HepG2 (cell line): ENCODE data around the gene CARD9. TPM values are rescaled to one million over a fixed set of nuclear protein-coding genes. Genes with fewer than 3 reads are reported as not detected.

Experiments
- DNMT3B ChIP-seq: conservative IDR thresholded peaks from 2 replicates; pipeline ENCODE4 v1.6.1; 2016; ENCODE audit warnings: missing biosample characterization, control low read depth
- MTA1 ChIP-seq: sonication (generic); formaldehyde crosslinking; IDR thresholded peaks from 2 replicates; pipeline ENCODE4 v1.4.0; 2020; ENCODE audit warnings: missing genetic modification reagents, mild to moderate bottlenecking, borderline replicate concordance
- RFX1 ChIP-seq: fragments of 450-650 bp; IDR thresholded peaks from 2 replicates; pipeline ENCODE4 v1.6.1; 2017
- TAF1 ChIP-seq: sonication (generic); formaldehyde crosslinking; IDR thresholded peaks from 2 replicates; pipeline ENCODE4 v1.4.0; 2020; ENCODE audit warnings: missing genetic modification reagents
- ZNF136 ChIP-seq: sonication (generic); formaldehyde crosslinking; IDR thresholded peaks from 2 replicates; pipeline ENCODE4 v1.8.1; 2022; ENCODE audit warnings: low read depth, mild to moderate bottlenecking, moderate library complexity, missing genetic modification reagents
- ZNF224 ChIP-seq: sonication (generic); formaldehyde crosslinking; IDR thresholded peaks from 2 replicates; pipeline ENCODE4 v1.5.0; 2020; ENCODE audit warnings: mild to moderate bottlenecking, missing genetic modification reagents
- ZNF317 ChIP-seq: sonication (generic); formaldehyde crosslinking; IDR thresholded peaks from 2 replicates; pipeline ENCODE4 v1.5.0; 2020; ENCODE audit warnings: mild to moderate bottlenecking, missing genetic modification reagents
- ZNF558 ChIP-seq: sonication (generic); formaldehyde crosslinking; IDR thresholded peaks from 2 replicates; pipeline ENCODE4 v1.9.0; 2022; ENCODE audit warnings: mild to moderate bottlenecking, missing genetic modification reagents, borderline replicate concordance
- ZNF569 ChIP-seq: sonication (generic); formaldehyde crosslinking; IDR thresholded peaks from 2 replicates; pipeline ENCODE4 v1.5.0; 2020; ENCODE audit warnings: mild to moderate bottlenecking, missing genetic modification reagents, moderate library complexity, borderline replicate concordance
- polyA plus RNA-seq, 8 experiments: library from polyadenylated mRNA; depleted of rRNA in 3 of 8; stranded (reverse) in 7 of 8; unstranded in 1 of 8; fragments of >200 nt; fragmentation: Illumina TruSeq in 4 of 8; extraction: Trizol in 4 of 8; gene quantifications; 2 replicates each; pipeline versions ENCODE4 v1.2.1 to v1.2.3, GENCODE V29; 2011 to 2016; ENCODE audit warnings: low read depth in 4 of 8, missing spikeins in 1 of 8, mixed read lengths in 1 of 8; ENCODE audit not compliant: insufficient read depth in 1 of 8
- total RNA-seq, 5 experiments: library from RNA; depleted of rRNA; stranded (reverse); fragments of >200 nt; fragmentation: Illumina TruSeq; extraction: Trizol; gene quantifications; 2 replicates each; pipeline ENCODE4 v1.2.3, GENCODE V29; 2016; ENCODE audit warnings: low read depth in 1 of 5
- TF ChIP-seq, protein P1 (sequence below): sonication (generic); formaldehyde crosslinking; IDR thresholded peaks from 2 replicates; pipeline ENCODE4 v1.4.0; 2020; ENCODE audit warnings: mild to moderate bottlenecking, missing genetic modification reagents
- TF ChIP-seq, protein P2 (sequence below): sonication (generic); formaldehyde crosslinking; IDR thresholded peaks from 2 replicates; pipeline ENCODE4 v1.4.0; 2020; ENCODE audit warnings: mild to moderate bottlenecking, missing genetic modification reagents
- TF ChIP-seq, protein P3 (sequence below): sonication (generic); formaldehyde crosslinking; IDR thresholded peaks from 2 replicates; pipeline ENCODE4 v1.5.1; 2020; ENCODE audit warnings: mild to moderate bottlenecking, missing genetic modification reagents, borderline replicate concordance
- TF ChIP-seq, protein P4 (sequence below): sonication (generic); formaldehyde crosslinking; IDR thresholded peaks from 2 replicates; pipeline ENCODE4 v1.5.0; 2020; ENCODE audit warnings: mild to moderate bottlenecking, low read depth, missing genetic modification reagents, borderline replicate concordance
- TF ChIP-seq, protein P5 (sequence below): sonication (generic); formaldehyde crosslinking; IDR thresholded peaks from 2 replicates; pipeline ENCODE4 v1.4.0; 2020; ENCODE audit warnings: missing genetic modification reagents

CARD9 gene
- total and polyA plus RNA-seq, 2 of the 13 experiments (the other 11 are each of a cell fraction or from before 2014, with no cell fraction given), result 3.3 to 7.4 TPM

DNA sequence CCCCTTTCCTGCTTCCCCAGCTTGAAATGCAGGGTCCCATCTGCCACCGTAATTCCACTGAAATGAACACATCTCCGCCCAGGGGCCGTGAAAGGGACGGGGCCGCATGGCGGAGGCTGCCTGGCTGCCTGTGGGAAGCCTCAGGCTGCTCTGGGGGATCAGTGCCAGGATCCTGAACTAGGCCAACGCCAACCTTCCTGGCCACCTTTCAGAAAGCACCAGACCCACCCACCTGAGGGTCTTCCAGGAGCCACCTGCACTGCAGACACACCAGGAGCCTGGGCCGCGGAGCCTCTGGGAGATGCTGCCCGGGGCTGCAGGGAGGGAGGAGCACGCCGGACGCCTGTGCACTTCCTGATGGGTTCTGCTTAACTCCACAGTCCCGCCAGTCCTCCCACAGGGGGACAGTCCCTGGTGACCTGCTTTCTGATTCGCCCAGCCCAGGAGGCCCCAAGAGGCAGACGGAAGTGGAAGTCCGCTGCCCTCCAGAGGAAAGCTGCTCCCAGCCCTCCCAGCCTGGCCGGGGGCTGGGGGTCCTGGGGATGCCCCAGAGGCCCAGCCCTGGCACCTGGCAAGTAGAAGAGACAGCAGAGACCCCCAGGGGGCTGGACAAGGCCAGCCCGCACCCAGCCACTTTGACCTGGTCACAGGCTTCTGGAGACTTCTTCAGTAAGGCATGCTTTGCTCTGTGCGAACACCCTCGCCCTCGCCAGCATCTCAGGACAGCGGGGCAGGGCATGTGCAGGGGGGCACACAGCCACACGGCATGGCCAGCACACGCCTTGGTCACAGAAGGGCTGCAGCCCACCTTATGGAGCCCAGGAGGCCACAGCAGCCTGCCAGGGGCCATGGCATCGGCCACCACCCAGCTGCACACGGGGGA is at the start of gene CARD9 (continued):
- TF ChIP-seq, protein P1, sequence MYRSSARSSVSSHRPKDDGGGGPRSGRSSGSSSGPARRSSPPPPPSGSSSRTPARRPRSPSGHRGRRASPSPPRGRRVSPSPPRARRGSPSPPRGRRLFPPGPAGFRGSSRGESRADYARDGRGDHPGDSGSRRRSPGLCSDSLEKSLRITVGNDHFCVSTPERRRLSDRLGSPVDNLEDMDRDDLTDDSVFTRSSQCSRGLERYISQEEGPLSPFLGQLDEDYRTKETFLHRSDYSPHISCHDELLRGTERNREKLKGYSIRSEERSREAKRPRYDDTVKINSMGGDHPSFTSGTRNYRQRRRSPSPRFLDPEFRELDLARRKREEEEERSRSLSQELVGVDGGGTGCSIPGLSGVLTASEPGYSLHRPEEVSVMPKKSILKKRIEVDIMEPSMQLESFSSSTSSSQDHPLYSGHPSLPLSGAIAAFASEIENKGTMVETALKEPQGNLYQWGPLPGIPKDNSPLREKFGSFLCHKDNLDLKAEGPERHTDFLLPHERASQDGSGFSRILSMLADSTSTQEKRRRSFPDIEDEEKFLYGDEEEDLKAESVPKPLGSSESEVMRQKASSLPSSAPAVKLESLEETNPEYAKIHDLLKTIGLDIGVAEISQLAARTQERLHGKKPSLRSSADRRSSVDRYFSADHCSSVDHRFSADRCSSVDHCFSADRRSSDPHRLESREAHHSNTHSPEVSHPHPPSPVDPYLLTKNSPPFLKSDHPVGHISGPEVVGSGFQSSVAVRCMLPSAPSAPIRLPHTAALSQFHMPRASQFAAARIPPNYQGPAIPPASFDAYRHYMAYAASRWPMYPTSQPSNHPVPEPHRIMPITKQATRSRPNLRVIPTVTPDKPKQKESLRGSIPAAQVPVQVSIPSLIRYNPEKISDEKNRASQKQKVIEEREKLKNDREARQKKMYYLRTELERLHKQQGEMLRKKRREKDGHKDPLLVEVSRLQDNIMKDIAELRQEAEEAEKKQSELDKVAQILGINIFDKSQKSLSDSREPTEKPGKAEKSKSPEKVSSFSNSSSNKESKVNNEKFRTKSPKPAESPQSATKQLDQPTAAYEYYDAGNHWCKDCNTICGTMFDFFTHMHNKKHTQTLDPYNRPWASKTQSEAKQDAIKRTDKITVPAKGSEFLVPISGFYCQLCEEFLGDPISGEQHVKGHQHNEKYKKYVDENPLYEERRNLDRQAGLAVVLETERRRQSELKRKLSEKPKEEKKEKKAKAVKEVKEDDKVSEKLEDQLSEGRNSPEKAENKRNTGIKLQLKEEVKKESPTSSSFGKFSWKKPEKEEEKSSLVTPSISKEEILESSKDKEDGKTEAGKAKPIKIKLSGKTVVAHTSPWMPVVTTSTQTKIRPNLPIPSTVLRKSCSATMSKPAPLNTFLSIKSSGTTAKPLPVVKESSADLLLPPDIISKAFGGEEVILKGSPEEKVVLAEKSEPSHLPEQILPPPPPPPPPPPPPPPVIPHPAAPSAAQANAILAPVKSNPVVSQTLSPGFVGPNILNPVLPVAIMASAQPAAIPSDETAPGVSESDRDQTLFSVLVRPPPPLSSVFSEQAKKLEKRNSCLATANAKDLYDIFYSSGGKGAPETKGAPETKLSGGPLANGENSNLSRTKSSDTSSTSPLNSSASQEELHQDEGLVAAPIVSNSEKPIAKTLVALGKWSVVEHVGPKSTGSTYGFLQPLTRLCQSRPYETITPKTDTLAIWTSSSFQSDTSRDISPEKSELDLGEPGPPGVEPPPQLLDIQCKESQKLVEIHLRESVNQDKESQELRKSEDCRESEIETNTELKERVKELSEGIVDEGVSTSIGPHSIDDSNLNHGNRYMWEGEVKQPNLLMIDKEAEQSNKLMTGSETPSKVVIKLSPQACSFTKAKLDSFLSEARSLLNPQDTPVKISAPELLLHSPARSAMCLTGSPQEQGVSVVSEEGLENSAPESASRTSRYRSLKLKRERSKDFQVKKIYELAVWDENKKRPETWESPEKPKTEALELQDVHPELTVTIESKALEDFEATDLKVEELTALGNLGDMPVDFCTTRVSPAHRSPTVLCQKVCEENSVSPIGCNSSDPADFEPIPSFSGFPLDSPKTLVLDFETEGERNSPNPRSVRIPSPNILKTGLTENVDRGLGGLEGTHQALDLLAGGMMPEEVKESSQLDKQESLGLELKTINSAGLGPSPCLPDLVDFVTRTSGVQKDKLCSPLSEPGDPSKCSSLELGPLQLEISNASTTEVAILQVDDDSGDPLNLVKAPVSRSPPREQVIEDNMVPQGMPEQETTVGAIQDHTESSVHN, result no peak
- TF ChIP-seq, protein P2, sequence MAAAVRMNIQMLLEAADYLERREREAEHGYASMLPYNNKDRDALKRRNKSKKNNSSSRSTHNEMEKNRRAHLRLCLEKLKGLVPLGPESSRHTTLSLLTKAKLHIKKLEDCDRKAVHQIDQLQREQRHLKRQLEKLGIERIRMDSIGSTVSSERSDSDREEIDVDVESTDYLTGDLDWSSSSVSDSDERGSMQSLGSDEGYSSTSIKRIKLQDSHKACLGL (CRISPR knock-in tag), result peak; percentile 12; the same call in 1 of the 2 replicates
- TF ChIP-seq ZNF558 (CRISPR knock-in tag), result no peak
- peak; percentile 11; the same call in 1 of the 2 replicates for TF ChIP-seq MTA1 (CRISPR knock-in tag)
- TF ChIP-seq ZNF136 (CRISPR knock-in tag), result no peak
- TF ChIP-seq ZNF569 (CRISPR knock-in tag), result no peak
- TF ChIP-seq ZNF317, result no peak
- no peak for TF ChIP-seq RFX1
- TF ChIP-seq, protein P3, sequence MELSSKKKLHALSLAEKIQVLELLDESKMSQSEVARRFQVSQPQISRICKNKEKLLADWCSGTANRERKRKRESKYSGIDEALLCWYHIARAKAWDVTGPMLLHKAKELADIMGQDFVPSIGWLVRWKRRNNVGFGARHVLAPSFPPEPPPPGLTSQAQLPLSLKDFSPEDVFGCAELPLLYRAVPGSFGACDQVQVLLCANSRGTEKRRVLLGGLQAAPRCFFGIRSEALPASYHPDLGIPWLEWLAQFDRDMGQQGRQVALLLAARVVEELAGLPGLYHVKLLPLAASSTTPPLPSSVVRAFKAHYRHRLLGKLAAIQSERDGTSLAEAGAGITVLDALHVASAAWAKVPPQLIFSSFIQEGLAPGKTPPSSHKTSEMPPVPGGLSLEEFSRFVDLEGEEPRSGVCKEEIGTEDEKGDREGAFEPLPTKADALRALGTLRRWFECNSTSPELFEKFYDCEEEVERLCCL (CRISPR knock-in tag), result no peak
- TF ChIP-seq, protein P4, sequence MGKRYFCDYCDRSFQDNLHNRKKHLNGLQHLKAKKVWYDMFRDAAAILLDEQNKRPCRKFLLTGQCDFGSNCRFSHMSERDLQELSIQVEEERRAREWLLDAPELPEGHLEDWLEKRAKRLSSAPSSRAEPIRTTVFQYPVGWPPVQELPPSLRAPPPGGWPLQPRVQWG (CRISPR knock-in tag), result no peak
- TF ChIP-seq TAF1 (CRISPR knock-in tag), result peak; percentile 63; the same call in 1 of the 2 replicates
- TF ChIP-seq ZNF224 (CRISPR knock-in tag), result no peak
- TF ChIP-seq, protein P5, sequence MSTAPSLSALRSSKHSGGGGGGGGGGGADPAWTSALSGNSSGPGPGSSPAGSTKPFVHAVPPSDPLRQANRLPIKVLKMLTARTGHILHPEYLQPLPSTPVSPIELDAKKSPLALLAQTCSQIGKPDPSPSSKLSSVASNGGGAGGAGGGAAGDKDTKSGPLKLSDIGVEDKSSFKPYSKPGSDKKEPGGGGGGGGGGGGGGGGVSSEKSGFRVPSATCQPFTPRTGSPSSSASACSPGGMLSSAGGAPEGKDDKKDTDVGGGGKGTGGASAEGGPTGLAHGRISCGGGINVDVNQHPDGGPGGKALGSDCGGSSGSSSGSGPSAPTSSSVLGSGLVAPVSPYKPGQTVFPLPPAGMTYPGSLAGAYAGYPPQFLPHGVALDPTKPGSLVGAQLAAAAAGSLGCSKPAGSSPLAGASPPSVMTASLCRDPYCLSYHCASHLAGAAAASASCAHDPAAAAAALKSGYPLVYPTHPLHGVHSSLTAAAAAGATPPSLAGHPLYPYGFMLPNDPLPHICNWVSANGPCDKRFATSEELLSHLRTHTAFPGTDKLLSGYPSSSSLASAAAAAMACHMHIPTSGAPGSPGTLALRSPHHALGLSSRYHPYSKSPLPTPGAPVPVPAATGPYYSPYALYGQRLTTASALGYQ, result no peak
- TF ChIP-seq DNMT3B (CRISPR knock-in tag), result no peak
